ENCODE results near the gene POU2F1.
A peak's percentile ranks its signal among the peaks of the same experiment; 100 is the strongest.

POU2F1 gene

DNA sequence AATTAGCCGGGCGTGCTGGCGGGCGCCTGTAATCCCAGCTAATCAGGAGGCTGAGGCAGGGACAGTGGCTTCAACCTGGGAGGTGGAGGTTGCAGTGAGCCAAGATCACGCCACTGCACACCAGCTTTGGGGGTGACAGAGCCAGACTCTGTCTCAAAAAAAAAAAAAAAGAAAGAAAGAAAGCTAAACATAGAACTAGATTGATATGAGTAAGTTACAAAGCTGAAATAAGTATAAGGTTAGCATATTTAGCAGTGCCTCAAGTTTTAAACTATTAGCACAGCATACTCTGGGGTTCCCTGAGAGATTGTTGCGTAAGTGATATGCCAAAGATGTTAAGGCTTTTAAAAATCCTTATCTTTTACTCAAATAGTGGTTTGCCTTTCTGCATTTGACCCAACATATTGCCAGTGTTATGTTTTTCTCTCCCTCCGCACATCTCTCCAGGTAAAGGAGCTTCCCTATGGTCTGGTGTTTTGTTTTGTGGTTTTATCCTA lies 171.6 kb downstream of the POU2F1 start:
- Histone ChIP-seq H3K4me1 (ENCODE audit: low read length) (no peaks in the 10 kb centered on the region), H3K36me3 (replicated peaks; ENCODE audit: insufficient read depth, low read length) (no peaks in the 10 kb centered on the region), H3K9me3 (replicated peaks; ENCODE audit: insufficient read depth, low read length) (no peaks in the 10 kb centered on the region), H3K9me2 (replicated peaks; ENCODE audit: insufficient read depth, low read length) (no peaks in the 10 kb centered on the region), H4K20me1 (ENCODE audit: insufficient read depth, low read length) (no peaks in the 10 kb centered on the region), H3K9ac (ENCODE audit: low read length) (no peak overlapping the region), H3K4me3 (ENCODE audit: low read length) (no peak overlapping the region), H3K4me2 (ENCODE audit: low read depth, low read length) (no peak overlapping the region), H3K27ac (ENCODE audit: low read length) (no peak overlapping the region), H3K79me2 (ENCODE audit: low read length) (no peaks in the 10 kb centered on the region), H2AFZ (ENCODE audit: low read length) (no peak overlapping the region), H3K27me3 (replicated peaks; ENCODE audit: insufficient read depth, low read length) (no peaks in the 10 kb centered on the region), H3F3A (ENCODE audit: insufficient read depth, low read length) (no peaks in the 10 kb centered on the region)
- DNase-seq, result no peak
- TF ChIP-seq EZH2phosphoT487 (IDR thresholded peaks at IDR 0.05; ENCODE audit: low read length) (no peak), EZH2 (optimal IDR thresholded peaks at IDR 0.05; ENCODE audit: low read depth, low read length) (no peak)
- TF ChIP-seq, protein P1, sequence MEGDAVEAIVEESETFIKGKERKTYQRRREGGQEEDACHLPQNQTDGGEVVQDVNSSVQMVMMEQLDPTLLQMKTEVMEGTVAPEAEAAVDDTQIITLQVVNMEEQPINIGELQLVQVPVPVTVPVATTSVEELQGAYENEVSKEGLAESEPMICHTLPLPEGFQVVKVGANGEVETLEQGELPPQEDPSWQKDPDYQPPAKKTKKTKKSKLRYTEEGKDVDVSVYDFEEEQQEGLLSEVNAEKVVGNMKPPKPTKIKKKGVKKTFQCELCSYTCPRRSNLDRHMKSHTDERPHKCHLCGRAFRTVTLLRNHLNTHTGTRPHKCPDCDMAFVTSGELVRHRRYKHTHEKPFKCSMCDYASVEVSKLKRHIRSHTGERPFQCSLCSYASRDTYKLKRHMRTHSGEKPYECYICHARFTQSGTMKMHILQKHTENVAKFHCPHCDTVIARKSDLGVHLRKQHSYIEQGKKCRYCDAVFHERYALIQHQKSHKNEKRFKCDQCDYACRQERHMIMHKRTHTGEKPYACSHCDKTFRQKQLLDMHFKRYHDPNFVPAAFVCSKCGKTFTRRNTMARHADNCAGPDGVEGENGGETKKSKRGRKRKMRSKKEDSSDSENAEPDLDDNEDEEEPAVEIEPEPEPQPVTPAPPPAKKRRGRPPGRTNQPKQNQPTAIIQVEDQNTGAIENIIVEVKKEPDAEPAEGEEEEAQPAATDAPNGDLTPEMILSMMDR (IDR thresholded peaks at IDR 0.05; ENCODE audit: low read length), result no peak

DNA sequence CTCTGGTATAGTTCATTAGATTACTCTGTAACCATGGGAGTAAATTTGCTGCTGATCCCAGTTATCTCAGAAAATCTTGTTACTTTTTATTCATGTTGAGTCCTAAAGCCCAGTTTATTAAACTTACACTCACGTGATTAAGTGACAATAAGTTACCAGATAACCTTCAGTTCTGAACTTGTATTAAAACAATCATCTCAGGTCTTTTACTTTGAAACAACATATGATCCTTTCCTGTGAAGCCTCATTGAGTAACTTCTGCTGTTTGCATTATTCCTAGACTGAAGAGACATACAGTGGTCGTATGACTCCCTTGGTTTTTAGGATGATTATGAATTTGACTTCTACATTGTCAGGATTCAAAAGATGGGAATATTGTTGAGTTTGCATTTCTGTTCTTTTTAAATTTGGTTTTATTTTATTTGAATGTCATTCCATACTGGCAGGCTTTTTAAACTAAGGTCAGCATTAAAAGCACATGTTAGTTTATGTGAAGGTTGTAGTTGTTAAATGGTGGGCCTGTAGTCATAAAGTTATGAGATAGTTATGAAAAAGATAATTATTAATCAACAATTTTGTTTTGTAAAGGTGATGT lies 179.8 kb downstream of the POU2F1 start:
- H3K4me1 ChIP-seq (ENCODE audit: low read length), result peaks cover 7% of the 10 kb centered on the region; the same call in 1 of the 2 replicates
- 0 out of 2 replicates have a peak, but pooled peaks cover 3% of the 10 kb centered on the region for H3K36me3 ChIP-seq (replicated peaks; ENCODE audit: insufficient read depth, low read length)
- H3K9me2 ChIP-seq (replicated peaks; ENCODE audit: insufficient read depth, low read length), result no peaks in the 10 kb centered on the region
- H2AFZ ChIP-seq (ENCODE audit: low read length), result no peak overlapping the region
- H3K27me3 ChIP-seq (replicated peaks; ENCODE audit: insufficient read depth, low read length), result no peaks in the 10 kb centered on the region
- no peak overlapping the region for H3K27ac ChIP-seq (ENCODE audit: low read length)
- H3K9me3 ChIP-seq (replicated peaks; ENCODE audit: insufficient read depth, low read length), result no peaks in the 10 kb centered on the region
- DNase-seq, result no peak
- H4K20me1 ChIP-seq (ENCODE audit: insufficient read depth, low read length), result no peaks in the 10 kb centered on the region
- no peaks in the 10 kb centered on the region for H3K79me2 ChIP-seq (ENCODE audit: low read length)
- no peaks in the 10 kb centered on the region for H3F3A ChIP-seq (ENCODE audit: insufficient read depth, low read length)
- no peak overlapping the region for H3K9ac ChIP-seq (ENCODE audit: low read length)
- no peak overlapping the region for H3K4me3 ChIP-seq (ENCODE audit: low read length)
- H3K4me2 ChIP-seq (ENCODE audit: low read depth, low read length), result no peak overlapping the region
- TF ChIP-seq, protein P1 (IDR thresholded peaks at IDR 0.05; ENCODE audit: low read length), result no peak
- TF ChIP-seq EZH2 (optimal IDR thresholded peaks at IDR 0.05; ENCODE audit: low read depth, low read length), result no peak
- TF ChIP-seq EZH2phosphoT487 (IDR thresholded peaks at IDR 0.05; ENCODE audit: low read length), result no peak

DNA sequence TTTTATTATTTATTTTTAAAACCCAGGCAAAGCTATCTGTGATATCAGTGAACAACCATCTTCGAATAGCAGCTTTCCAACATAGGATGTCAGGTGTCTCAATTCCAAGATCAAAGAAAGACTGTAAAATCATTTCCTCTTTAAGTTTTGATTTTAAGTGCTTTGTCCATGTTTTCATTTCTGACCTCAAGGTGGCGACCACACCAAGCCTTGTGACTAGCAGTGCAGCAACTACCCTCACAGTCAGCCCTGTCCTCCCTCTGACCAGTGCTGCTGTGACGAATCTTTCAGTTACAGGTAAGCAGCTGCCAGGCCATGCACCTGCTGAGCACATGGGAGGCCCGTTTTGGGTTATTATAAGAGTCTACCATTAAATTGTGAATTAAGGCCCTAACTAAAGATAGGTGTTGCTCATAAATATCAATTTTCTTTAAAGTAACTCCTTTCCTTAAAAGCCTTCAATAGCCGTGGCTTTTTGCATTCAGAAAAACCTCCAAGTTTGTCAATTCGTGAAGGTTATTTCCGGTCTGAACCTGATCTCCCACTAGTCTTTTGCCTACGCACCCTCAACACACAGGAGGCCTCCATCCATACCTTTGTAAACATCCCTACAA lies 180.7 kb downstream of the POU2F1 start:
- H3K27me3 ChIP-seq (replicated peaks; ENCODE audit: insufficient read depth, low read length), result no peaks in the 10 kb centered on the region
- TF ChIP-seq EZH2phosphoT487 (IDR thresholded peaks at IDR 0.05; ENCODE audit: low read length), result no peak
- TF ChIP-seq, protein P1 (IDR thresholded peaks at IDR 0.05; ENCODE audit: low read length), result peak; percentile 91
- TF ChIP-seq EZH2 (optimal IDR thresholded peaks at IDR 0.05; ENCODE audit: low read depth, low read length), result no peak
- no peak overlapping the region for H3K4me3 ChIP-seq (ENCODE audit: low read length)
- H3K9ac ChIP-seq (ENCODE audit: low read length), result no peak overlapping the region
- DNase-seq, result peak; percentile 87
- no peaks in the 10 kb centered on the region for H3F3A ChIP-seq (ENCODE audit: insufficient read depth, low read length)
- no peak overlapping the region for H3K27ac ChIP-seq (ENCODE audit: low read length)
- H3K4me2 ChIP-seq (ENCODE audit: low read depth, low read length), result no peak overlapping the region
- peaks cover 7% of the 10 kb centered on the region; the same call in 1 of the 2 replicates for H3K4me1 ChIP-seq (ENCODE audit: low read length)
- H3K9me3 ChIP-seq (replicated peaks; ENCODE audit: insufficient read depth, low read length), result no peaks in the 10 kb centered on the region
- no peak overlapping the region for H2AFZ ChIP-seq (ENCODE audit: low read length)
- H3K9me2 ChIP-seq (replicated peaks; ENCODE audit: insufficient read depth, low read length), result no peaks in the 10 kb centered on the region
- no peaks in the 10 kb centered on the region for H4K20me1 ChIP-seq (ENCODE audit: insufficient read depth, low read length)
- H3K36me3 ChIP-seq (replicated peaks; ENCODE audit: insufficient read depth, low read length), result 0 out of 2 replicates have a peak, but pooled peaks cover 3% of the 10 kb centered on the region
- no peaks in the 10 kb centered on the region for H3K79me2 ChIP-seq (ENCODE audit: low read length)
